Activated CD8-positive, alpha-beta T cell treated with anti-CD3 and anti-CD28 coated beads for 36 hours (primary cell): ENCODE data around the gene ZHX3. TPM values are rescaled to one million over a fixed set of nuclear protein-coding genes. Genes with fewer than 3 reads are reported as not detected.

Experiments
- ATAC-seq: fragments of 200-7000 bp; cut with Tn5 transposase; one replicate; pipeline ENCODE4 v1.10.0; 2021; ENCODE audit warnings: mild to moderate bottlenecking, moderate library complexity
- CTCF ChIA-PET: fragments of 350-600 bp; sonication (Branson Sonifier 250); formaldehyde crosslinking; loops from one replicate; lab custom pipeline; 2021; ENCODE audit warnings: antibody characterized with exemption; lab: Charles Lee
- POLR2A ChIA-PET: fragments of 350-600 bp; sonication (Branson Sonifier 250); formaldehyde crosslinking; loops from one replicate; lab custom pipeline; 2021; ENCODE audit warnings: antibody characterized with exemption; lab: Charles Lee
- DNase-seq: peaks from one replicate; pipeline ENCODE4 v3.0.0-alpha.2; 2020
- H3K27ac Mint-ChIP-seq: one replicate; pipeline ENCODE4 v1.8.0; 2021; ENCODE audit warnings: mild to moderate bottlenecking, mixed read lengths
- H3K27me3 Mint-ChIP-seq: one replicate; pipeline ENCODE4 v1.8.0; 2021; ENCODE audit warnings: mixed read lengths
- H3K36me3 Mint-ChIP-seq: one replicate; pipeline ENCODE4 v1.8.0; 2021; ENCODE audit warnings: low read depth, mixed read lengths
- H3K4me1 Mint-ChIP-seq: one replicate; pipeline ENCODE4 v1.8.0; 2021; ENCODE audit warnings: low read depth, mixed read lengths
- H3K4me3 Mint-ChIP-seq: one replicate; pipeline ENCODE4 v1.8.0; 2021; ENCODE audit warnings: mild to moderate bottlenecking, moderate library complexity, mixed read lengths
- H3K9me3 Mint-ChIP-seq: one replicate; pipeline ENCODE4 v1.8.0; 2021; ENCODE audit warnings: mixed read lengths
- CTCF ChIP-seq: fragments of 200-600 bp; IDR thresholded peaks from one replicate; pipeline ENCODE4 v1.8.0; 2022; ENCODE audit warnings: antibody characterized with exemption, mild to moderate bottlenecking
- intact Hi-C: fragments of 100-400 bp; cut with micrococcal nuclease; formaldehyde crosslinking; loops from one replicate; pipeline ENCODE4 v1.10.0; 2022
- total RNA-seq, 2 experiments: library from RNA; stranded (reverse); gene quantifications; one replicate each; pipeline ENCODE4 v1.2.3, GENCODE V29; 2021

The ZHX3 gene
- total RNA-seq, 2 experiments from 2014 or later, result 14.1 to 14.2 TPM

GRCh38 chr20:41364967-41365765, 47.6 kb upstream of the ZHX3 start:
- TF ChIP-seq CTCF, result no peak
- CTCF ChIA-PET, result no interaction called here
- H3K27me3 Mint-ChIP-seq, result peaks cover 30% of the 10 kb centered on the region
- no peaks in the 10 kb centered on the region for H3K9me3 Mint-ChIP-seq
- H3K4me1 Mint-ChIP-seq, result peaks cover 2% of the 10 kb centered on the region
- intact Hi-C loops, result no loop called here
- H3K27ac Mint-ChIP-seq, result no peak overlapping the region
- ATAC-seq (no peak), DNase-seq (no peak)
- POLR2A ChIA-PET, result interaction anchor here (1.2 kb wide), 1 partner anchor 20 kb away, joined by 3 read pairs; no protein-coding TSS in a partner anchor
- no peaks in the 10 kb centered on the region for H3K36me3 Mint-ChIP-seq
- no peak overlapping the region for H3K4me3 Mint-ChIP-seq

- H3K36me3 Mint-ChIP-seq, result no peaks in the 10 kb centered on the region
- intact Hi-C loops, result no loop called here
- H3K4me1 Mint-ChIP-seq, result peaks cover 2% of the 10 kb centered on the region
- no peak for ATAC-seq
- ChIA-PET POLR2A (no interaction called here), CTCF (no interaction called here)
- DNase-seq, result no peak
- H3K4me3 Mint-ChIP-seq, result no peak overlapping the region
- TF ChIP-seq CTCF, result no peak
- H3K27me3 Mint-ChIP-seq, result peaks cover 28% of the 10 kb centered on the region
- no peak overlapping the region for H3K27ac Mint-ChIP-seq
- no peaks in the 10 kb centered on the region for H3K9me3 Mint-ChIP-seq
Measured at GRCh38 chr20:41364236-41364855, 46.8 kb upstream of the ZHX3 start.

- no peak for TF ChIP-seq CTCF
- intact Hi-C loops, result no loop called here
- peaks cover 24% of the 10 kb centered on the region for H3K27me3 Mint-ChIP-seq
- POLR2A ChIA-PET, result no interaction called here
- no peaks in the 10 kb centered on the region for H3K36me3 Mint-ChIP-seq
- peaks cover 2% of the 10 kb centered on the region for H3K4me1 Mint-ChIP-seq
- ATAC-seq, result no peak
- H3K9me3 Mint-ChIP-seq, result no peaks in the 10 kb centered on the region
- DNase-seq, result no peak
- H3K27ac Mint-ChIP-seq, result no peak overlapping the region
- no peak overlapping the region for H3K4me3 Mint-ChIP-seq
- CTCF ChIA-PET, result no interaction called here
Measured at GRCh38 chr20:41363601-41364000, 46.1 kb upstream of the ZHX3 start.

DNA sequence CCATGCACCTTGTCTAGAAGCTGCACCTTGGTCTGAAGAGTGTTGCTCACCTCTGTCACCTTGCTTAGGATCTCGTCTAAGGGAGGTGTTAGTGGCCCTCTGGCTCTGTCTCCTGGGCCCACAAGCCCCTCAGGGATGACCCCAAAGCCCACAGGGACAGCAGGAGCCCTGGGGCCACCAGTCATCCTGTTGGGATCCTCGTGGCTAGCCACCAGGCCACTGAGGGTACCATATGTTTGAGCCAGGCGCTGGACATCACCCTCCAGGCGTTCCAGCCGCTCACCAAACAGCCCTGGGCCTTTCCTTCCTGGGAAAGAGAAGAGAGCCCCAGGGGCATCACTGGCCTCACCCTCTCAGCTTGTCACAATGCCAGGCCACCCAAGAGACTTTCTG, 45.2 kb upstream of the ZHX3 start:
- no peak for ATAC-seq
- Mint-ChIP-seq H3K4me3 (no peak overlapping the region), H3K9me3 (no peaks in the 10 kb centered on the region), H3K27ac (no peak overlapping the region), H3K4me1 (peaks cover 2% of the 10 kb centered on the region), H3K36me3 (no peaks in the 10 kb centered on the region), H3K27me3 (peaks cover 19% of the 10 kb centered on the region)
- no peak for TF ChIP-seq CTCF
- CTCF ChIA-PET, result no interaction called here
- intact Hi-C loops, result no loop called here
- DNase-seq, result no peak
- POLR2A ChIA-PET, result no interaction called here
